Lower leg skin (tissue), 3 donors: Measurements from ENCODE around the gene PHC3.

Experiments
- CTCF ChIP-seq, 3 donors: fragments of 450-650 bp; IDR thresholded peaks; one replicate each; pipeline ENCODE4 v1.5.1; 2016; ENCODE audit warnings: antibody characterized with exemption in 3 of 3, mild to moderate bottlenecking in 3 of 3, moderate library complexity in 2 of 3
- POLR2A ChIP-seq, 2 donors: fragments of 450-650 bp; IDR thresholded peaks; one replicate each; pipeline ENCODE4 v1.6.1; 2016 to 2017; ENCODE audit warnings: antibody characterized with exemption in 2 of 2, mild to moderate bottlenecking in 1 of 2, moderate library complexity in 1 of 2

GRCh38 chr3:170225166-170225565, 43.6 kb upstream of the PHC3 start:
- TF ChIP-seq CTCF (IDR thresholded peaks at IDR 0.05) (no peak), POLR2A (IDR thresholded peaks at IDR 0.05) (no peak)
